K562 (cell line): ENCODE measurements around the gene SLC66A2. TPM values are rescaled to one million over a fixed set of nuclear protein-coding genes. Genes with fewer than 3 reads are reported as not detected.

Experiments used
- ATAC-seq: fragments of 200-7000 bp; cut with Tn5 transposase; 3 replicates; pipeline ENCODE4 v1.9.1; 2020; ENCODE audit warnings: moderate library complexity
- BruUV-seq: library from RNA; stranded (reverse); fragments of 400-500 nt; replicated peaks from 2 replicates; lab custom pipeline; 2021; lab: Mats Ljungman, UMichigan
- CTCF ChIA-PET: fragments of 300-600 bp; formaldehyde crosslinking; extraction: SDS; loops from one replicate; lab custom pipeline; 2021; ENCODE audit warnings: low intra/inter-chr PET ratio; lab: Yijun Ruan, JAX
- POLR2A ChIA-PET: fragments of 300-600, 350-650 bp; sonication (Branson Sonifier 250); formaldehyde crosslinking; extraction: SDS; loops from one replicate; lab custom pipeline; 2021; ENCODE audit warnings: antibody characterized with exemption, inconsistent platforms; lab: Yijun Ruan, JAX
- DNase-seq, 4 experiments: peaks; one replicate each; pipeline versions ENCODE4 v3.0.0 to v3.0.0-alpha.2; 2011 to 2018; ENCODE audit warnings: low spot score in 3 of 4, mixed read lengths in 3 of 4; ENCODE audit errors: extremely low read depth in 1 of 4
- FAIRE-seq: peaks from 2 replicates; lab custom pipeline; 2011; peaks lifted over from hg19 to GRCh38; lab: Jason Lieb, UNC
- H2AFZ ChIP-seq: 2 replicates; pipeline ENCODE4 v1.6.0; 2011; ENCODE audit warnings: low read depth, low read length, control low read depth, inconsistent platforms
- H3K27ac ChIP-seq: fragments of 200-600 bp; 3 replicates; pipeline ENCODE4 v1.8.0; 2011; ENCODE audit warnings: low read depth, mild to moderate bottlenecking, control low read depth, inconsistent platforms, low read length, moderate library complexity, mixed read lengths; ENCODE audit errors: extremely low read depth
- H3K27me3 ChIP-seq, 2 experiments: fragments of 300-600 bp in 1 of 2; 2 replicates in 1 of 2; 3 replicates in 1 of 2; pipeline versions ENCODE4 v1.6.0 to v1.8.0; 2011; ENCODE audit warnings: inconsistent platforms in 2 of 2, low read length in 2 of 2, mild to moderate bottlenecking in 1 of 2, mixed read lengths in 1 of 2, moderate library complexity in 1 of 2; ENCODE audit not compliant: control insufficient read depth in 2 of 2, insufficient read depth in 2 of 2
- H3K36me3 ChIP-seq: fragments of 300-600 bp; 3 replicates; pipeline ENCODE4 v1.8.0; 2011; ENCODE audit warnings: mild to moderate bottlenecking, low read length, inconsistent platforms; ENCODE audit not compliant: control insufficient read depth, insufficient read depth
- H3K4me1 ChIP-seq, 2 experiments: fragments of 200-600 bp in 1 of 2; replicated peaks in 1 of 2; 2 replicates in 1 of 2; 3 replicates in 1 of 2; pipeline versions ENCODE4 v1.5.1 to v1.8.0; 2011; ENCODE audit warnings: inconsistent platforms in 2 of 2, low read length in 2 of 2, mild to moderate bottlenecking in 1 of 2, mixed read lengths in 1 of 2, moderate library complexity in 1 of 2; ENCODE audit not compliant: control insufficient read depth in 2 of 2, insufficient read depth in 2 of 2
- H3K4me2 ChIP-seq: 2 replicates; pipeline ENCODE4 v1.6.1; 2011; ENCODE audit warnings: low read length, control low read depth, inconsistent platforms, mixed read lengths; ENCODE audit not compliant: insufficient read depth
- H3K4me3 ChIP-seq: fragments of 200-600 bp; sonication (generic), shearing (Covaris generic); 2 replicates; pipeline ENCODE4 v1.5.1; 2016; ENCODE audit warnings: control low read depth, inconsistent platforms
- H3K79me2 ChIP-seq: fragments of 200-600 bp; 3 replicates; pipeline ENCODE4 v1.8.0; 2011; ENCODE audit warnings: low read length, inconsistent platforms; ENCODE audit not compliant: control insufficient read depth, insufficient read depth
- H3K9ac ChIP-seq, 2 experiments: 2 replicates each; pipeline versions ENCODE4 v1.6.0 to v1.6.1; 2011; ENCODE audit warnings: low read depth in 2 of 2, low read length in 2 of 2, control low read depth in 1 of 2, inconsistent platforms in 1 of 2, mild to moderate bottlenecking in 1 of 2, mixed read lengths in 1 of 2; ENCODE audit not compliant: insufficient read depth in 1 of 2
- H3K9me1 ChIP-seq: one replicate; pipeline ENCODE4 v1.6.0; 2011; ENCODE audit warnings: inconsistent platforms, mild to moderate bottlenecking, low read length, moderate library complexity; ENCODE audit not compliant: control insufficient read depth, insufficient read depth
- H3K9me3 ChIP-seq: replicated peaks from 2 replicates; pipeline ENCODE4 v1.5.1; 2011; ENCODE audit warnings: low read depth, low read length, inconsistent platforms; ENCODE audit not compliant: control insufficient read depth, insufficient read depth
- H4K20me1 ChIP-seq: replicated peaks from 2 replicates; pipeline ENCODE4 v1.6.1; 2011; ENCODE audit warnings: low read length, inconsistent platforms, mixed read lengths; ENCODE audit not compliant: control insufficient read depth, insufficient read depth
- ADNP ChIP-seq: fragments of 200-800 bp; sonication (Bioruptor generic); IDR thresholded peaks from 2 replicates; pipeline ENCODE4 v1.6.1; 2016; ENCODE audit warnings: missing genetic modification characterization, missing compliant biosample characterization
- ARID1B ChIP-seq: fragments of 450-650 bp; IDR thresholded peaks from 2 replicates; pipeline ENCODE4 v1.6.1; 2016; ENCODE audit warnings: antibody characterized with exemption, mild to moderate bottlenecking, inconsistent platforms
- RBM25 ChIP-seq: fragments of 200-400 bp; formaldehyde crosslinking; IDR thresholded peaks from 2 replicates; pipeline ENCODE4 v1.6.1; 2018; ENCODE audit warnings: low read length, low read depth, moderate library complexity; ENCODE audit not compliant: severe bottlenecking
- SPI1 ChIP-seq: IDR thresholded peaks from 2 replicates; pipeline ENCODE4 v1.6.1; 2011; ENCODE audit warnings: low read depth, low read length, control low read depth, borderline replicate concordance
- TAL1 ChIP-seq: fragments of 450-650 bp; IDR thresholded peaks from 2 replicates; pipeline ENCODE4 v1.6.1; 2016; ENCODE audit warnings: mild to moderate bottlenecking
- TEAD4 ChIP-seq, 2 experiments: sonication (generic) in 1 of 2; formaldehyde crosslinking in 1 of 2; IDR thresholded peaks; 2 replicates each; pipeline versions ENCODE4 v1.6.1 to v1.8.0; 2012 to 2022; ENCODE audit warnings: borderline replicate concordance in 1 of 2, inconsistent platforms in 1 of 2, low read length in 1 of 2, mild to moderate bottlenecking in 1 of 2, missing genetic modification reagents in 1 of 2
- WGBS: fragments of 100-300 bp; shearing (Covaris generic); methylation state at CpG from one replicate; pipeline ENCODE4 v1.1.6; 2016; ENCODE audit warnings: low coverage, mixed read lengths; ENCODE audit not compliant: insufficient coverage; ENCODE audit errors: missing lambda C conversion rate; 5-methylcytosine and 5-hydroxymethylcytosine counted together
- in situ Hi-C: fragments of 300-500 bp; cut with MboI; formaldehyde crosslinking; loops from 4 replicates; pipeline ENCODE4 v1.15.0; 2018; ENCODE audit warnings: inconsistent platforms, mixed read lengths
- intact Hi-C: fragments of 100-400 bp; cut with micrococcal nuclease; formaldehyde crosslinking; loops from 2 replicates; pipeline ENCODE4 v1.14.2; 2022
- polyA plus RNA-seq, 8 experiments: library from polyadenylated mRNA; depleted of rRNA in 4 of 8; stranded (reverse) in 5 of 8; unstranded in 3 of 8; fragments of >200 nt; fragmentation: Nextera tagmentation in 2 of 8; fragmentation: Illumina TruSeq in 1 of 8; extraction: Ambion mirVana in 2 of 8; extraction: Trizol in 1 of 8; gene quantifications; 2 replicates each; pipeline versions ENCODE4 v1.2.1 to v1.2.3, GENCODE V29; 2011 to 2014; ENCODE audit warnings: inconsistent platforms in 1 of 8, missing spikeins in 1 of 8
- total RNA-seq, 7 experiments: library from RNA; depleted of rRNA in 6 of 7; stranded (reverse); fragments of >200 nt in 6 of 7; fragmentation: Illumina TruSeq in 2 of 7; extraction: Trizol in 2 of 7; gene quantifications; 2 replicates each; pipeline versions ENCODE4 v1.2.1 to v1.2.3, GENCODE V29; 2011 to 2021; ENCODE audit warnings: low replicate concordance in 1 of 7
- TF ChIP-seq, protein P1 (sequence below): fragments of 150-350 bp; conservative IDR thresholded peaks from 2 replicates; pipeline ENCODE4 v1.6.1; 2014; ENCODE audit warnings: low read length

Gene SLC66A2
- total and polyA plus RNA-seq, 9 of the 15 experiments (the other 6 are each of a cell fraction or from before 2014, with no cell fraction given), result 0.25 to 17.5 (median 5.6) TPM

- H4K20me1 ChIP-seq, result peaks cover 30% of the 10 kb centered on the region
- peaks cover 9 to 18% of the 10 kb centered on the region in 2 experiments; a peak in 4 of 5 replicates for H3K4me1 ChIP-seq
- H3K9ac ChIP-seq, result no peak overlapping the region
- peaks cover 83% of the 10 kb centered on the region for H3K36me3 ChIP-seq
- ChIA-PET POLR2A (no interaction called here), CTCF (no interaction called here)
- ATAC-seq (no peak), FAIRE-seq (no peak), DNase-seq (no peak)
- H3K4me3 ChIP-seq, result no peak overlapping the region
- H3K9me1 ChIP-seq, result no peaks in the 10 kb centered on the region
- no peaks in the 10 kb centered on the region for H3K9me3 ChIP-seq
- H3K4me2 ChIP-seq, result no peak overlapping the region
- WGBS, result 83% methylated on average over 4 of the region's 4 CpGs
- no TSS peak for BruUV-seq
- peaks cover 67% of the 10 kb centered on the region for H3K79me2 ChIP-seq
- intact Hi-C loops (no loop called here), in situ Hi-C loops (no loop called here)
- H3K27ac ChIP-seq, result no peak overlapping the region
- no peak overlapping the region for H2AFZ ChIP-seq
- H3K27me3 ChIP-seq, result no peaks in the 10 kb centered on the region
- TF ChIP-seq SPI1 (no peak), RBM25 (peak; percentile 8), ARID1B (0 out of 2 replicates have a peak, but pooled peaks have one; percentile 8), ADNP (peak; percentile 55; the same call in 1 of the 2 replicates), TAL1 (peak; percentile 13; the same call in 1 of the 2 replicates), TEAD4 (IDR thresholded peaks at IDR 0.05; ENCODE audit: low read length) (peak; percentile 25; the same call in 1 of the 2 replicates), TEAD4 (CRISPR knock-in tag; IDR thresholded peaks at IDR 0.05; ENCODE audit: borderline replicate concordance) (no peak)
- TF ChIP-seq, protein P1, sequence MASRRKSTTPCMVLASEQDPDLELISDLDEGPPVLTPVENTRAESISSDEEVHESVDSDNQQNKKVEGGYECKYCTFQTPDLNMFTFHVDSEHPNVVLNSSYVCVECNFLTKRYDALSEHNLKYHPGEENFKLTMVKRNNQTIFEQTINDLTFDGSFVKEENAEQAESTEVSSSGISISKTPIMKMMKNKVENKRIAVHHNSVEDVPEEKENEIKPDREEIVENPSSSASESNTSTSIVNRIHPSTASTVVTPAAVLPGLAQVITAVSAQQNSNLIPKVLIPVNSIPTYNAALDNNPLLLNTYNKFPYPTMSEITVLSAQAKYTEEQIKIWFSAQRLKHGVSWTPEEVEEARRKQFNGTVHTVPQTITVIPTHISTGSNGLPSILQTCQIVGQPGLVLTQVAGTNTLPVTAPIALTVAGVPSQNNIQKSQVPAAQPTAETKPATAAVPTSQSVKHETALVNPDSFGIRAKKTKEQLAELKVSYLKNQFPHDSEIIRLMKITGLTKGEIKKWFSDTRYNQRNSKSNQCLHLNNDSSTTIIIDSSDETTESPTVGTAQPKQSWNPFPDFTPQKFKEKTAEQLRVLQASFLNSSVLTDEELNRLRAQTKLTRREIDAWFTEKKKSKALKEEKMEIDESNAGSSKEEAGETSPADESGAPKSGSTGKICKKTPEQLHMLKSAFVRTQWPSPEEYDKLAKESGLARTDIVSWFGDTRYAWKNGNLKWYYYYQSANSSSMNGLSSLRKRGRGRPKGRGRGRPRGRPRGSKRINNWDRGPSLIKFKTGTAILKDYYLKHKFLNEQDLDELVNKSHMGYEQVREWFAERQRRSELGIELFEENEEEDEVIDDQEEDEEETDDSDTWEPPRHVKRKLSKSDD, result no peak
Measured at GRCh38 chr18:79974025-79974654, 22.7 kb upstream of the SLC66A2 start.
